CD4-positive, CD25-positive, alpha-beta regulatory T cell (primary cell): ENCODE results near the gene PTPN4. TPM values are rescaled to one million over a fixed set of nuclear protein-coding genes. Genes with fewer than 3 reads are reported as not detected.

ENCODE experiments used
- ATAC-seq, 2 donors: fragments of 150-1000 bp; cut with Tn5 transposase; one replicate each; pipeline ENCODE4 v1.10.0; 2021; ENCODE audit warnings: low read depth in 2 of 2, moderate number of reproducible peaks in 2 of 2, moderate library complexity in 1 of 2
- DNase-seq, 3 donors: peaks; one replicate each; pipeline versions ENCODE4 v3.0.0 to v3.0.0-alpha.2; 2012 to 2022; ENCODE audit warnings: mixed read lengths in 1 of 3
- H3K27ac ChIP-seq: one replicate; pipeline ENCODE4 v1.7.0; 2013; ENCODE audit warnings: mild to moderate bottlenecking, low read length; ENCODE audit not compliant: insufficient read depth, poor library complexity, severe bottlenecking
- H3K27me3 ChIP-seq: one replicate; pipeline ENCODE4 v1.7.0; 2013; ENCODE audit warnings: low read length; ENCODE audit not compliant: control insufficient read depth, insufficient read depth
- H3K36me3 ChIP-seq: one replicate; pipeline ENCODE4 v1.7.0; 2013; ENCODE audit warnings: mild to moderate bottlenecking, low read length, moderate library complexity; ENCODE audit not compliant: control insufficient read depth, insufficient read depth
- H3K4me1 ChIP-seq: 2 replicates; pipeline ENCODE4 v1.7.0; 2013; ENCODE audit warnings: mild to moderate bottlenecking, low read length; ENCODE audit not compliant: insufficient read depth, control insufficient read depth, poor library complexity, severe bottlenecking
- H3K4me3 ChIP-seq: one replicate; pipeline ENCODE4 v1.7.0; 2013; ENCODE audit warnings: low read depth, mild to moderate bottlenecking, low read length, moderate library complexity
- H3K9me3 ChIP-seq, 2 experiments: 1 replicate in 1 of 2; 2 replicates in 1 of 2; pipeline ENCODE4 v1.7.0; 2013; ENCODE audit warnings: low read length in 2 of 2, mild to moderate bottlenecking in 1 of 2, moderate library complexity in 1 of 2; ENCODE audit not compliant: control insufficient read depth in 2 of 2
- H3K27ac Mint-ChIP-seq, 3 donors: one replicate each; pipeline ENCODE4 v1.8.0; 2020 to 2022; ENCODE audit warnings: mild to moderate bottlenecking in 3 of 3, mixed read lengths in 3 of 3, moderate library complexity in 2 of 3
- H3K27me3 Mint-ChIP-seq: one replicate; pipeline ENCODE4 v1.8.0; 2022; ENCODE audit warnings: mild to moderate bottlenecking, mixed read lengths
- H3K36me3 Mint-ChIP-seq: one replicate; pipeline ENCODE4 v1.8.0; 2020; ENCODE audit warnings: mixed read lengths
- H3K4me1 Mint-ChIP-seq, 4 donors: one replicate each; pipeline ENCODE4 v1.8.0; 2020 to 2022; ENCODE audit warnings: mixed read lengths in 4 of 4, mild to moderate bottlenecking in 1 of 4
- H3K4me3 Mint-ChIP-seq, 4 donors: one replicate each; pipeline ENCODE4 v1.8.0; 2020 to 2022; ENCODE audit warnings: mild to moderate bottlenecking in 4 of 4, mixed read lengths in 4 of 4, moderate library complexity in 3 of 4
- H3K9me3 Mint-ChIP-seq, 7 donors: one replicate each; pipeline ENCODE4 v1.8.0; 2020 to 2022; ENCODE audit warnings: mixed read lengths in 7 of 7, mild to moderate bottlenecking in 3 of 7, moderate library complexity in 2 of 7
- polyA plus RNA-seq, 4 donors: library from polyadenylated mRNA; unstranded; fragments of 300-500 nt; fragmentation: Illumina TruSeq; gene quantifications; one replicate each; pipeline ENCODE4 v1.2.3, GENCODE V29; 2021
- total RNA-seq: library from RNA; stranded (reverse); gene quantifications from one replicate; pipeline ENCODE4 v1.2.3, GENCODE V29; 2022

Gene PTPN4
- total and polyA plus RNA-seq, 5 donors from 2014 or later, result 75.2 to 115 (median 110) TPM

- H3K27ac Mint-ChIP-seq, result no peak overlapping the region
- peaks cover 21% of the 10 kb centered on the region for H3K36me3 Mint-ChIP-seq
- ATAC-seq (no peak), DNase-seq (no peak)
- no peaks in the 10 kb centered on the region for H3K27me3 Mint-ChIP-seq
- H3K4me3 ChIP-seq, result no peak overlapping the region
- peak overlapping the region in 1 of 4 donors; percentile 39 for H3K4me3 Mint-ChIP-seq
- H3K9me3 Mint-ChIP-seq, result peaks cover 0 to 19% (median 6%) of the 10 kb centered on the region in 7 donors
- H3K36me3 ChIP-seq, result peaks cover under 1% of the 10 kb centered on the region
- H3K27me3 ChIP-seq, result no peaks in the 10 kb centered on the region
- H3K4me1 Mint-ChIP-seq, result peaks cover 32 to 60% (median 47%) of the 10 kb centered on the region in 4 donors
- peaks cover 10% of the 10 kb centered on the region for H3K4me1 ChIP-seq
- H3K9me3 ChIP-seq, result peaks cover 2 to 4% of the 10 kb centered on the region in 2 experiments
- H3K27ac ChIP-seq, result peak overlapping the region; percentile 14
These were observed 86.3 kb downstream of the PTPN4 start for GRCh38 chr2:119846021-119846420.

- no peak overlapping the region for H3K4me3 ChIP-seq
- H3K36me3 ChIP-seq, result peaks cover 11% of the 10 kb centered on the region
- Mint-ChIP-seq H3K9me3 (peaks cover 0 to 41% (median 17%) of the 10 kb centered on the region in 7 donors), H3K36me3 (peaks cover 27% of the 10 kb centered on the region), H3K4me1 (peaks cover 22 to 47% (median 37%) of the 10 kb centered on the region in 4 donors), H3K27me3 (no peaks in the 10 kb centered on the region), H3K4me3 (peak overlapping the region in 2 of 4 donors; percentile 25 to 51), H3K27ac (peak overlapping the region in 2 of 3 donors; percentile 7 to 57)
- H3K27ac ChIP-seq, result no peak overlapping the region
- DNase-seq, result no peak
- peaks cover 22 to 26% of the 10 kb centered on the region in 2 experiments for H3K9me3 ChIP-seq
- H3K4me1 ChIP-seq, result no peaks in the 10 kb centered on the region
- no peak for ATAC-seq
- no peaks in the 10 kb centered on the region for H3K27me3 ChIP-seq
These were observed 90.3 kb downstream of the PTPN4 start for GRCh38 chr2:119849838-119850565.

GRCh38 chr2:119852214-119852613, 92.5 kb downstream of the PTPN4 start:
- Mint-ChIP-seq H3K4me1 (peaks cover 25 to 55% (median 41%) of the 10 kb centered on the region in 4 donors), H3K27ac (no peak overlapping the region)

DNA sequence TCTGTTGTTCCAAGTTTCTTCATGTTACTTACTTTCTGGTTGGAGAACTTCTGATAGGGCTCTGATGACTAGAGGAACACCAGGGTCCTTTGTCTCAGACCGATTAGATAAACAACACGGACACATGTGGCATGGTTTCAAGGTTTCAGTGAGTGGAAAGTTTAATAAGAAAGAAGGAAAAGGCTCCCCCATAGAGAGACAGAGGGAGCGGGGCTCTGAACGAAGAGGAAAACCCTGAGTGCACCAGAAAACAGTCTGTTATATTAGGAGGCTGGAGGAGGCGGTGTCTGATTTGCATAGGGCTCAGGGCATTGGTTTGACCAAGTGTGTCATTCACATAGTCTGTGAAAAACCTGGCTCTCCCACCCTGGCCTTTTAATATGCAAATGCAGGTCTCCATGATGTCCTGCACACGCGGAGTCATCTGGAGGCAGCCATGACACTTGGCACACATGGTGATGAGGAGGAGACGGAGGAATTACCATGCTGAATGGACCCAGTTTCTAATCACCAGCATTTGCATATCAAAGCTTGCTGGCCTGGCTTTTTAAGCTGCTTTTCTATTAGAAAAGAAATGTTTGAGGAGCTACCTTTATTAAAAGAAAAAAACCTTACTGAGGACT, 94.2 kb downstream of the PTPN4 start:
- Histone ChIP-seq H3K36me3 (peaks cover 11% of the 10 kb centered on the region), H3K4me1 (peaks cover 8% of the 10 kb centered on the region), H3K9me3 (peaks cover 22 to 26% of the 10 kb centered on the region in 2 experiments), H3K27ac (no peak overlapping the region), H3K4me3 (no peak overlapping the region), H3K27me3 (no peaks in the 10 kb centered on the region)
- H3K9me3 Mint-ChIP-seq, result peaks cover 0 to 34% (median 13%) of the 10 kb centered on the region in 7 donors
- no peak for DNase-seq
- ATAC-seq, result no peak
- no peaks in the 10 kb centered on the region for H3K27me3 Mint-ChIP-seq
- H3K36me3 Mint-ChIP-seq, result peaks cover 23% of the 10 kb centered on the region
- H3K27ac Mint-ChIP-seq, result peak overlapping the region in 1 of 3 donors; percentile 93
- H3K4me1 Mint-ChIP-seq, result peaks cover 36 to 56% (median 41%) of the 10 kb centered on the region in 4 donors
- H3K4me3 Mint-ChIP-seq, result no peak overlapping the region

More at GRCh38 chr2:119852214-119852613, 92.5 kb downstream of the PTPN4 start:
- Mint-ChIP-seq H3K36me3 (peaks cover 27% of the 10 kb centered on the region), H3K27me3 (no peaks in the 10 kb centered on the region), H3K9me3 (peaks cover 0 to 34% (median 17%) of the 10 kb centered on the region in 7 donors), H3K4me3 (no peak overlapping the region)
- no peak overlapping the region for H3K4me3 ChIP-seq
- peaks cover 11% of the 10 kb centered on the region for H3K36me3 ChIP-seq
- peaks cover 8% of the 10 kb centered on the region for H3K4me1 ChIP-seq
- ATAC-seq (no peak), DNase-seq (no peak)
- no peak overlapping the region for H3K27ac ChIP-seq
- peaks cover 22 to 26% of the 10 kb centered on the region in 2 experiments for H3K9me3 ChIP-seq
- no peaks in the 10 kb centered on the region for H3K27me3 ChIP-seq

DNA sequence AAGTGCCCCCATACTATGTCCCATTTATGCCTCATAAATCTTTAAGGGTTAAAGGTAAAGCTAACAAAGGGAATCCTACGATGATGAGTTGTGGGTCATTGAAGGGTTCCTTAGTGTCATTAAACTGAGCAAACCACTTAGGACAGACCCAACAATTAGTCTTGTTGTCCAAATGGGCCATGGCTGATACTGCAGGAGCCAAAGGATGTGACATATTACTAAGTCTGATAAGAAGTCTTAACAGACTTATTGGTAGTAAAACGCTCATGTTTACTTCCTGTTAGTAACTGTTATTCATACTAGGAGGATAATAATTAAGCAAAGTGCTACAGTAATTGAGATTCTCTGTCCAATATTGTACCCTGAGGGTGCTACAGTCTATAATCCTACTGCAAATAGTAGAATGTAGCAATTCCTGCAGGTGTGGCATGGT, 96.8 kb downstream of the PTPN4 start:
- Mint-ChIP-seq H3K4me1 (peaks cover 41 to 61% (median 54%) of the 10 kb centered on the region in 4 donors), H3K4me3 (peak overlapping the region in 1 of 4 donors; percentile 11), H3K36me3 (peaks cover 12% of the 10 kb centered on the region), H3K27me3 (no peaks in the 10 kb centered on the region), H3K27ac (peak overlapping the region in 2 of 3 donors; percentile 32 to 83), H3K9me3 (peaks cover 0 to 18% (median 5%) of the 10 kb centered on the region in 7 donors)
- DNase-seq (peak in 1 of 3 donors; percentile 15), ATAC-seq (peak in 1 of 2 donors; percentile 31)
- Histone ChIP-seq H3K4me1 (peaks cover 8% of the 10 kb centered on the region), H3K9me3 (peaks cover 16 to 18% of the 10 kb centered on the region in 2 experiments), H3K36me3 (peaks cover 5% of the 10 kb centered on the region), H3K4me3 (no peak overlapping the region), H3K27ac (no peak overlapping the region), H3K27me3 (no peaks in the 10 kb centered on the region)

GRCh38 chr2:119857742-119858141, 98.0 kb downstream of the PTPN4 start:
- Mint-ChIP-seq H3K4me3 (peak overlapping the region in 2 of 4 donors; percentile 7 to 44), H3K27ac (peak overlapping the region in 2 of 3 donors; percentile 29 to 33), H3K27me3 (no peaks in the 10 kb centered on the region), H3K4me1 (peaks cover 46 to 70% (median 62%) of the 10 kb centered on the region in 4 donors), H3K36me3 (peaks cover 9% of the 10 kb centered on the region), H3K9me3 (peaks cover 0 to 10% (median 5%) of the 10 kb centered on the region in 7 donors)
- peaks cover 3% of the 10 kb centered on the region for H3K36me3 ChIP-seq
- H3K27me3 ChIP-seq, result no peaks in the 10 kb centered on the region
- H3K27ac ChIP-seq, result no peak overlapping the region
- H3K4me1 ChIP-seq, result peaks cover 13% of the 10 kb centered on the region
- ATAC-seq (no peak), DNase-seq (no peak)
- peaks cover 4 to 5% of the 10 kb centered on the region in 2 experiments for H3K9me3 ChIP-seq
- H3K4me3 ChIP-seq, result no peak overlapping the region

DNA sequence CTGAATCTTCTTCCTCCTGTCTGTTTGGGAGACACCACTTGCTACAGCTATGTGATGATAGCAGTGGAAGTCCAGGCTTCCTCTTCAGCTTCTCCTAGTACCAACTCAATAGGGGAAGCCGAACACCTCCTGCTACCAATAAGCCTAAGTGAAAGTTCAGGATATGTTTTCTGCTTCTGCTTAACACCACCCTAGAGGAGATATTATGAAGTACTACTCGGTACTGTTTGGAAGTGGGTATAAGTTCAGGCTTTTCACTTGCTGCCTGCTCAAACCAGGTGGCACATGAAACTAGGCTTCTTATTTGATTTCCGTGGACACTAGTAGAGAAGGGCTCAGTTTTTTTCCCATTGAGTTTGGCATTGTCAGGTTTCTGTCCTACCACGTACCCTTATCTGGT, 99.8 kb downstream of the PTPN4 start:
- Histone ChIP-seq H3K9me3 (no peaks in the 10 kb centered on the region), H3K27me3 (no peaks in the 10 kb centered on the region), H3K36me3 (peaks cover 5% of the 10 kb centered on the region), H3K4me1 (peaks cover 13% of the 10 kb centered on the region), H3K27ac (no peak overlapping the region), H3K4me3 (no peak overlapping the region)
- H3K27ac Mint-ChIP-seq, result peak overlapping the region in 2 of 3 donors; percentile 36 to 57
- DNase-seq (no peak), ATAC-seq (no peak)
- H3K4me1 Mint-ChIP-seq, result peaks cover 60 to 82% (median 73%) of the 10 kb centered on the region in 4 donors
- peaks cover 0 to 5% (median 0%) of the 10 kb centered on the region in 7 donors for H3K9me3 Mint-ChIP-seq
- H3K4me3 Mint-ChIP-seq, result peak overlapping the region in 1 of 4 donors; percentile 13
- no peaks in the 10 kb centered on the region for H3K27me3 Mint-ChIP-seq
- peaks cover 15% of the 10 kb centered on the region for H3K36me3 Mint-ChIP-seq
